A673 (cell line): ENCODE measurements around the gene UCKL1.

Source experiments
- CTCF ChIP-seq: fragments of 300-800, 200-600 bp; sonication (generic); conservative IDR thresholded peaks from 2 replicates; pipeline ENCODE4 v1.5.1; 2017; ENCODE audit warnings: low read depth, mild to moderate bottlenecking, antibody characterized with exemption, low read length, moderate library complexity, mixed read lengths
- EZH2 ChIP-seq: fragments of 200-600 bp; sonication (generic); IDR thresholded peaks from 2 replicates; pipeline ENCODE4 v1.6.1; 2017; ENCODE audit warnings: borderline replicate concordance, low read depth, mild to moderate bottlenecking, mixed read lengths, antibody characterized with exemption, low read length; ENCODE audit not compliant: poor library complexity, severe bottlenecking

GRCh38 chr20:63908008-63908682, 48.1 kb downstream of the UCKL1 start:
- no peak for TF ChIP-seq CTCF
- no peak for TF ChIP-seq EZH2
